MM.1S (cell line): Measurements from ENCODE around the gene TRIM54.
A peak's percentile ranks its signal among the peaks of the same experiment; 100 is the strongest.

ENCODE experiments used
- DNase-seq: peaks from one replicate; pipeline ENCODE4 v3.0.0-alpha.2; 2015
- H2AFZ ChIP-seq: fragments of 300-600 bp; sonication (generic); 2 replicates; pipeline ENCODE4 v1.6.0; 2016; ENCODE audit warnings: antibody characterized with exemption, low read length
- H3F3A ChIP-seq: fragments of 300-600 bp; sonication (generic); 2 replicates; pipeline ENCODE4 v1.6.1; 2016; ENCODE audit warnings: mild to moderate bottlenecking, antibody characterized with exemption, low read length, moderate library complexity, mixed read lengths; ENCODE audit not compliant: insufficient read depth
- H3K27ac ChIP-seq: fragments of 300-600 bp; sonication (generic); 2 replicates; pipeline ENCODE4 v1.5.1; 2016; ENCODE audit warnings: mild to moderate bottlenecking, low read length
- H3K27me3 ChIP-seq: fragments of 300-600 bp; sonication (generic); replicated peaks from 2 replicates; pipeline ENCODE4 v1.6.0; 2016; ENCODE audit warnings: low read length; ENCODE audit not compliant: insufficient read depth
- H3K36me3 ChIP-seq: fragments of 300-600 bp; sonication (generic); replicated peaks from 2 replicates; pipeline ENCODE4 v1.6.1; 2016; ENCODE audit warnings: mild to moderate bottlenecking, low read length, mixed read lengths; ENCODE audit not compliant: insufficient read depth
- H3K4me1 ChIP-seq: fragments of 300-600 bp; sonication (generic); 2 replicates; pipeline ENCODE4 v1.6.1; 2016; ENCODE audit warnings: low read length, mixed read lengths
- H3K4me2 ChIP-seq: fragments of 300-600 bp; sonication (generic); 2 replicates; pipeline ENCODE4 v1.6.0; 2016; ENCODE audit warnings: low read depth, low read length
- H3K4me3 ChIP-seq: fragments of 300-600 bp; sonication (generic); 2 replicates; pipeline ENCODE4 v1.5.1; 2016; ENCODE audit warnings: low read length, mixed read lengths
- H3K79me2 ChIP-seq: fragments of 300-600 bp; sonication (generic); 2 replicates; pipeline ENCODE4 v1.6.1; 2016; ENCODE audit warnings: mixed run types, low read length, mixed read lengths
- H3K9ac ChIP-seq: fragments of 300-600 bp; sonication (generic); 2 replicates; pipeline ENCODE4 v1.6.1; 2016; ENCODE audit warnings: low read length, mixed read lengths
- H3K9me2 ChIP-seq: fragments of 300-600 bp; sonication (generic); replicated peaks from 2 replicates; pipeline ENCODE4 v1.6.1; 2016; ENCODE audit warnings: mild to moderate bottlenecking, low read length, mixed read lengths; ENCODE audit not compliant: insufficient read depth
- H3K9me3 ChIP-seq: fragments of 300-600 bp; sonication (generic); replicated peaks from 2 replicates; pipeline ENCODE4 v1.6.1; 2016; ENCODE audit warnings: mild to moderate bottlenecking, low read length, mixed read lengths; ENCODE audit not compliant: insufficient read depth
- H4K20me1 ChIP-seq: fragments of 300-600 bp; sonication (generic); 2 replicates; pipeline ENCODE4 v1.6.1; 2016; ENCODE audit warnings: mild to moderate bottlenecking, low read length, moderate library complexity, mixed read lengths; ENCODE audit not compliant: insufficient read depth
- EZH2 ChIP-seq: fragments of 300-600 bp; sonication (generic); optimal IDR thresholded peaks from 2 replicates; pipeline ENCODE3; 2017; ENCODE audit warnings: low read depth, mild to moderate bottlenecking, antibody characterized with exemption, low read length, mixed read lengths
- EZH2phosphoT487 ChIP-seq: fragments of 300-600 bp; sonication (generic); IDR thresholded peaks from 2 replicates; pipeline ENCODE4 v1.6.1; 2018; ENCODE audit warnings: antibody characterized with exemption, low read length
- TF ChIP-seq, protein P1 (sequence below): fragments of 300-600 bp; sonication (generic); IDR thresholded peaks from 2 replicates; pipeline ENCODE4 v1.5.1; 2016; ENCODE audit warnings: antibody characterized with exemption, low read length, mixed read lengths

The TRIM54 gene

DNA sequence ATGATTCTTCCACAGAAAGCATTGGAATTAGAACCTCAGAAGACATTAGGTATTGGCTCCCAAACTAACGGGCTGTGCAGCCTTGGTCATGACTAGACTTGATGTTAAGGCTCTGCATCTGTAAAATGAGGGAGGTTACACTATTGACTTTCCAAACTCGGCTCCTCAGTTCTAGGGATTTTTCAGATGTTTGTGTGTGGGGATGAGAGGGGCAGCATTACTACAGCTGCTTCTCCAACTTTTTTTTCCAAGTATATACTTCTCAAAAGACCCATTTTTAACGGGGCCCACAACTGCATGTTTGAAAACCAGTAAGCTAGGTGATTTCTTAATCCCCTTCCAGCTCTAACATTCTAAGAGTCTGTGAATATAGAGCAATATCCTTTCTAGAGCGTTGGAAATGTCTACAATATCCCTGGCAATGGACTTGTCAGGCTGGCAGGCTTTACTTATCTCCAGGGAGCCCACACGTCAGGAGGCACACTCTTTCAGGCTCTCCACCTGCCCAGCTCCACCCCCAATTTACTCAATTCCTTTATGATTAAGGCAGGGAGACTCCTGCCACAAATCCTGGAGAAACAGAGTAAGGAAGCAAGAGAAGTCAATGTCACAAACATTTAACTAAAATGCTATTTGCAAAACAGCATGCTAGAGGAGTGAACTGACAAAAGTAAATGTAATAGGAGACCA, 41.5 kb downstream of the TRIM54 start:
- Histone ChIP-seq H3K27ac (peak overlapping the region; percentile 50; the same call in 1 of the 2 replicates), H3K4me2 (peak overlapping the region; percentile 89), H3F3A (no peaks in the 10 kb centered on the region; the same call in 1 of the 2 replicates), H3K9me2 (no peaks in the 10 kb centered on the region), H3K4me3 (peak overlapping the region; percentile 89), H3K36me3 (peaks cover 3% of the 10 kb centered on the region; the same call in 1 of the 2 replicates), H3K27me3 (no peaks in the 10 kb centered on the region), H3K9me3 (no peaks in the 10 kb centered on the region), H3K4me1 (peaks cover 9% of the 10 kb centered on the region; the same call in 1 of the 2 replicates), H2AFZ (peak overlapping the region; percentile 65), H4K20me1 (no peaks in the 10 kb centered on the region), H3K79me2 (peaks cover 22% of the 10 kb centered on the region), H3K9ac (peak overlapping the region; percentile 87)
- DNase-seq = peak; percentile 30
- no peak for TF ChIP-seq EZH2phosphoT487
- TF ChIP-seq, protein P1, sequence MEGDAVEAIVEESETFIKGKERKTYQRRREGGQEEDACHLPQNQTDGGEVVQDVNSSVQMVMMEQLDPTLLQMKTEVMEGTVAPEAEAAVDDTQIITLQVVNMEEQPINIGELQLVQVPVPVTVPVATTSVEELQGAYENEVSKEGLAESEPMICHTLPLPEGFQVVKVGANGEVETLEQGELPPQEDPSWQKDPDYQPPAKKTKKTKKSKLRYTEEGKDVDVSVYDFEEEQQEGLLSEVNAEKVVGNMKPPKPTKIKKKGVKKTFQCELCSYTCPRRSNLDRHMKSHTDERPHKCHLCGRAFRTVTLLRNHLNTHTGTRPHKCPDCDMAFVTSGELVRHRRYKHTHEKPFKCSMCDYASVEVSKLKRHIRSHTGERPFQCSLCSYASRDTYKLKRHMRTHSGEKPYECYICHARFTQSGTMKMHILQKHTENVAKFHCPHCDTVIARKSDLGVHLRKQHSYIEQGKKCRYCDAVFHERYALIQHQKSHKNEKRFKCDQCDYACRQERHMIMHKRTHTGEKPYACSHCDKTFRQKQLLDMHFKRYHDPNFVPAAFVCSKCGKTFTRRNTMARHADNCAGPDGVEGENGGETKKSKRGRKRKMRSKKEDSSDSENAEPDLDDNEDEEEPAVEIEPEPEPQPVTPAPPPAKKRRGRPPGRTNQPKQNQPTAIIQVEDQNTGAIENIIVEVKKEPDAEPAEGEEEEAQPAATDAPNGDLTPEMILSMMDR = no peak

DNA sequence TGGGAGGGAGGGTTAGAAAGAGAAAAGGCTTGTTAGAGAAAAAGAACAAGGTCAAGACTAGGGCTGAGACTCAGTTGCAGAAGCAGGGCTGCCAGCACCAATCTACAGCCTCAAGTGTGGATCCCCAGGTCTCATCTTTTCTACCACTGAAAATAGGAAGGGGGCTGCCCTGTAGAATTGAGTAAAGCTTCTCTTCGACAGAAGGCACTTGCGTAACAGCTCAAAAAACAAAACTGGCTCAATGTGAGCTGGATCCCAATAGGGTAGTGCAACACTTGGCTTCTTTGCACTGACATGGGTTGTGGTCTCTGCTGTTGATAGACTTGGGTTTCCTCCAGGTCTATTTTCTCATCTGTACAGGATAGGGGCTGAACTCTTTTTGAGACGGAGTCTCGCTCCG, 42.5 kb downstream of the TRIM54 start:
- DNase-seq = no peak
- no peak overlapping the region for H3K27ac ChIP-seq

DNA sequence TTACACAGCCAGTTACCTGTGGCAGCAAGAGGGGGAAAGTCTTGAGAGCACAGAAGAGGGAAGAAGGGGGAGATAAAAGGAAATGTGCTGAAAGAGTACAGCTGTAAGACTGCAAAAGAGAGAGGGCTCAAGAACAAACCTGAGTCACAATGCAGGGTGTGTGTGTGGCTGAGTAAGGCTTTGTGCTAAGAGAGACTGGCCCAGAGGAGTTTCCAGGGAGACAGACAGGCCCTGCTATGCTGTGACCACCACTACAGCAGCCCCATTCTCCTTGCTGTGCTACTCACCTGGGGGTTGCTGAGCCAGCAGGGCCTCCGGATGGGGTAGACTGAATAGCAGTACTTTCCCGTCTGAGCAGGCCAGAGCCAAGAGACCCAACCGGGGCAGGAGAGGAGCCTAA, 53.1 kb downstream of the TRIM54 start:
- H3K9me2 ChIP-seq = no peaks in the 10 kb centered on the region
- H3K4me2 ChIP-seq = no peak overlapping the region
- no peaks in the 10 kb centered on the region for H3K4me1 ChIP-seq
- H3F3A ChIP-seq = no peaks in the 10 kb centered on the region
- H2AFZ ChIP-seq = no peak overlapping the region
- H3K79me2 ChIP-seq = no peaks in the 10 kb centered on the region
- no peak for TF ChIP-seq EZH2phosphoT487
- no peak for TF ChIP-seq EZH2
- TF ChIP-seq, protein P1 = no peak
- no peak for DNase-seq
- H3K27ac ChIP-seq = no peak overlapping the region
- H3K9me3 ChIP-seq = no peaks in the 10 kb centered on the region
- H3K27me3 ChIP-seq = no peaks in the 10 kb centered on the region
- H3K36me3 ChIP-seq = no peaks in the 10 kb centered on the region; the same call in 1 of the 2 replicates
- no peak overlapping the region for H3K4me3 ChIP-seq
- H4K20me1 ChIP-seq = no peaks in the 10 kb centered on the region
- H3K9ac ChIP-seq = no peak overlapping the region

More for the DNA sequence above, 42.5 kb downstream of the TRIM54 start:
- Histone ChIP-seq H3K4me2 (no peak overlapping the region), H3K27me3 (no peaks in the 10 kb centered on the region), H3K4me1 (peaks cover 9% of the 10 kb centered on the region; the same call in 1 of the 2 replicates), H3K4me3 (no peak overlapping the region), H3F3A (no peaks in the 10 kb centered on the region; the same call in 1 of the 2 replicates), H3K79me2 (peaks cover 22% of the 10 kb centered on the region), H3K9me3 (no peaks in the 10 kb centered on the region), H3K9ac (no peak overlapping the region), H3K36me3 (peaks cover 3% of the 10 kb centered on the region; the same call in 1 of the 2 replicates), H2AFZ (no peak overlapping the region), H3K9me2 (no peaks in the 10 kb centered on the region), H4K20me1 (no peaks in the 10 kb centered on the region)
- no peak for TF ChIP-seq EZH2phosphoT487
- TF ChIP-seq, protein P1 = no peak
